Testis (tissue), 3 donors: ENCODE data around the gene PRKACA. TPM values are rescaled to one million over a fixed set of nuclear protein-coding genes. Genes with fewer than 3 reads are reported as not detected.
A peak's percentile ranks its signal among the peaks of the same experiment; 100 is the strongest.

Source experiments
- DNase-seq: peaks from one replicate; pipeline ENCODE4 v3.0.0-alpha.2; 2019
- H3K27ac ChIP-seq, 2 donors: fragments of 200-600 bp; sonication (generic); one replicate each; pipeline ENCODE4 v1.5.1; 2019
- H3K27me3 ChIP-seq: fragments of 200-600 bp; sonication (generic); one replicate; pipeline ENCODE4 v1.5.1; 2019
- H3K36me3 ChIP-seq: fragments of 200-600 bp; sonication (generic); one replicate; pipeline ENCODE4 v1.5.1; 2017; ENCODE audit warnings: low read depth; ENCODE audit errors: missing control alignments
- H3K4me1 ChIP-seq: fragments of 200-600 bp; sonication (generic); one replicate; pipeline ENCODE4 v1.5.1; 2019
- H3K4me3 ChIP-seq, 2 donors: fragments of 200-600 bp; sonication (generic); one replicate each; pipeline ENCODE4 v1.5.1; 2017 to 2019
- H3K9me3 ChIP-seq: fragments of 200-600 bp; sonication (generic); one replicate; pipeline ENCODE4 v1.5.1; 2017
- CTCF ChIP-seq, 3 experiments: fragments of 450-650 bp in 2 of 3; fragments of 200-600 bp in 1 of 3; sonication (generic) in 1 of 3; IDR thresholded peaks; one replicate each; pipeline ENCODE4 v1.5.1; 2016 to 2019; ENCODE audit warnings: antibody characterized with exemption in 3 of 3, mild to moderate bottlenecking in 2 of 3, moderate library complexity in 1 of 3
- POLR2A ChIP-seq: fragments of 450-650 bp; IDR thresholded peaks from one replicate; pipeline ENCODE4 v1.6.1; 2017; ENCODE audit warnings: antibody characterized with exemption, mild to moderate bottlenecking, moderate library complexity
- WGBS, 2 donors: methylation state at CpG; one replicate each; pipeline ENCODE4 v1.1.5; 2018; 5-methylcytosine and 5-hydroxymethylcytosine counted together
- intact Hi-C: fragments of 100-400 bp; cut with DNase I; formaldehyde crosslinking; loops from one replicate; pipeline ENCODE4 v1.15.1; 2023; ENCODE audit warnings: low total_unique reads
- polyA plus RNA-seq: library from polyadenylated mRNA; stranded (reverse); fragments of 350-450 nt; fragmentation: Illumina TruSeq; extraction: RNeasy Lipid Tissue Mini Kit (QIAGEN cat#74804); gene quantifications from one replicate; pipeline ENCODE4 v1.2.3, GENCODE V29; 2014; ENCODE audit warnings: low read depth, low replicate concordance; ENCODE audit not compliant: insufficient read depth
- total RNA-seq, 2 donors: library from RNA; depleted of rRNA; stranded (reverse); fragments of >200 nt; gene quantifications; one replicate each; pipeline ENCODE4 v1.2.3, GENCODE V29; 2016

The PRKACA gene
- total and polyA plus RNA-seq, 3 donors from 2014 or later: 114 to 203 (median 116) TPM

- no peaks in the 10 kb centered on the region for H3K36me3 ChIP-seq
- H3K9me3 ChIP-seq: no peaks in the 10 kb centered on the region
- H3K27ac ChIP-seq: no peak overlapping the region
- WGBS, 2 donors: 86 to 89% methylated on average over 12 of the region's 12 CpGs
- intact Hi-C loops: no loop called here
- H3K4me1 ChIP-seq: peaks cover 25% of the 10 kb centered on the region
- no peaks in the 10 kb centered on the region for H3K27me3 ChIP-seq
- TF ChIP-seq CTCF (IDR thresholded peaks at IDR 0.05): no peak
- H3K4me3 ChIP-seq: no peak overlapping the region
- DNase-seq: no peak
Observed at GRCh38 chr19:14152713-14153112, 35.2 kb upstream of the PRKACA start.

GRCh38 chr19:14150770-14151661 is 33.5 kb upstream of the PRKACA start:
- H3K9me3 ChIP-seq: no peaks in the 10 kb centered on the region
- no peaks in the 10 kb centered on the region for H3K36me3 ChIP-seq
- intact Hi-C loops: no loop called here
- no peak overlapping the region for H3K27ac ChIP-seq
- WGBS, 2 donors: 90% methylated on average over 29 to 35 of the region's 47 CpGs
- peaks cover 33% of the 10 kb centered on the region for H3K4me1 ChIP-seq
- DNase-seq: no peak
- H3K27me3 ChIP-seq: no peaks in the 10 kb centered on the region
- H3K4me3 ChIP-seq: no peak overlapping the region
- TF ChIP-seq CTCF (IDR thresholded peaks at IDR 0.05) (no peak), POLR2A (no peak)

- no peak for TF ChIP-seq CTCF (IDR thresholded peaks at IDR 0.05)
- TF ChIP-seq POLR2A: no peak
- no peak overlapping the region for H3K4me3 ChIP-seq
- 61% methylated on average over 10 of the region's 10 CpGs for WGBS, 2 donors
- H3K27ac ChIP-seq: peak overlapping the region; percentile 65 to 77
- no peaks in the 10 kb centered on the region for H3K27me3 ChIP-seq
- intact Hi-C loops: no loop called here
- DNase-seq: no peak
- no peaks in the 10 kb centered on the region for H3K36me3 ChIP-seq
- no peaks in the 10 kb centered on the region for H3K9me3 ChIP-seq
- H3K4me1 ChIP-seq: peaks cover 35% of the 10 kb centered on the region
Observed at GRCh38 chr19:14150041-14150769, 32.6 kb upstream of the PRKACA start.

- H3K4me1 ChIP-seq: peaks cover 38% of the 10 kb centered on the region
- DNase-seq: peak; percentile 74
- H3K4me3 ChIP-seq: no peak overlapping the region
- WGBS, 2 donors: 33 to 34% methylated on average over 21 of the region's 21 CpGs
- no peaks in the 10 kb centered on the region for H3K9me3 ChIP-seq
- intact Hi-C loops: loop anchor here (5.0 kb wide), 1 partner anchor 198 kb away; no protein-coding TSS in a partner anchor
- no peaks in the 10 kb centered on the region for H3K27me3 ChIP-seq
- H3K27ac ChIP-seq: peak overlapping the region; percentile 65 to 77
- H3K36me3 ChIP-seq: no peaks in the 10 kb centered on the region
- TF ChIP-seq CTCF (IDR thresholded peaks at IDR 0.05): no peak
- TF ChIP-seq POLR2A: no peak
Observed at GRCh38 chr19:14149509-14149994, 32.0 kb upstream of the PRKACA start.
